Esophagus muscularis mucosa (tissue), 3 donors: ENCODE data around the gene ZNF816.

Experiments used
- POLR2A ChIP-seq: fragments of 450-650 bp; IDR thresholded peaks from one replicate; pipeline ENCODE4 v1.6.1; 2017; ENCODE audit warnings: antibody characterized with exemption, moderate library complexity, mild to moderate bottlenecking, low read depth
- POLR2AphosphoS5 ChIP-seq, 2 donors: sonication (generic); formaldehyde crosslinking; IDR thresholded peaks; one replicate each; pipeline ENCODE4 v1.6.1; 2017; ENCODE audit warnings: antibody characterized with exemption in 2 of 2
- TF ChIP-seq, protein P1 (sequence below), 3 experiments: fragments of 200-600 bp in 2 of 3; fragments of 450-650 bp in 1 of 3; sonication (generic) in 2 of 3; IDR thresholded peaks; one replicate each; pipeline ENCODE4 v1.5.1; 2017 to 2019; ENCODE audit warnings: antibody characterized with exemption in 3 of 3, mild to moderate bottlenecking in 2 of 3, moderate library complexity in 1 of 3

DNA sequence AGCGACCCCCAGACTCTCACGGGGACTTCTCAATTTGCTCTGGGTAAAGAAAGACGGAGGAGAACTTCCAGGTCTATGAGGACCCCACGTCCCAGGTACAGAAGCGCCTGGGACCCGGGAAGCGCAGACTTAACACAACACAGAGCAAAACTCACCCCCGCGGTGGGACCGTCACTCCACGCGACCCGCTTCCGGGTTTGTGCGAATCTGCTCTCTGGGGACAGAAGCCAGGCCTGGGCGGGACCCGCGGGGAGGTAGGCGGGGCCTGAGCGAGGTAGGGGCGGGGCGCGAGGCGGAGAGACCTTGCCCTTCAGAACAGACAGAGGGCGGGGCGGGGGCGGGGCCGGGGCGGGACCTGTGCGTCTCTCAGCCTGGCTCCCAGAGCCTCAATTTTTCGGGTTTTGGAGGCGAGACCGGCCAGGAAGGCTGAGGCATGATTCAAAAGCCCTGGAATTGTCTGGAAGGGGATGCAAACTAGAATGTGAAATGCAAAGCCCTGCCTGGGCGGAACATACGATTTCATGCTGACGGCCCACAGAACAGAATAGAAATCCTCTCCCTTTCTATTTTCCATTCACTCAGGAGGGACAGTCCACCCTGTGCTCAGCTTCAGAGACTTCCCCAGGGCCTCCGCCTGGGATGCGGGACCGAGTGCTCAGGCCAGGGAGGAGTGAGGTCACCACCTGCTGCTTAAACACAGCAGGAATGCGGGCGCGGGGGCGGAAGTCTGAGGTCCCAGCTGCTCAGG, 20.1 kb downstream of the ZNF816 start:
- TF ChIP-seq, protein P1, sequence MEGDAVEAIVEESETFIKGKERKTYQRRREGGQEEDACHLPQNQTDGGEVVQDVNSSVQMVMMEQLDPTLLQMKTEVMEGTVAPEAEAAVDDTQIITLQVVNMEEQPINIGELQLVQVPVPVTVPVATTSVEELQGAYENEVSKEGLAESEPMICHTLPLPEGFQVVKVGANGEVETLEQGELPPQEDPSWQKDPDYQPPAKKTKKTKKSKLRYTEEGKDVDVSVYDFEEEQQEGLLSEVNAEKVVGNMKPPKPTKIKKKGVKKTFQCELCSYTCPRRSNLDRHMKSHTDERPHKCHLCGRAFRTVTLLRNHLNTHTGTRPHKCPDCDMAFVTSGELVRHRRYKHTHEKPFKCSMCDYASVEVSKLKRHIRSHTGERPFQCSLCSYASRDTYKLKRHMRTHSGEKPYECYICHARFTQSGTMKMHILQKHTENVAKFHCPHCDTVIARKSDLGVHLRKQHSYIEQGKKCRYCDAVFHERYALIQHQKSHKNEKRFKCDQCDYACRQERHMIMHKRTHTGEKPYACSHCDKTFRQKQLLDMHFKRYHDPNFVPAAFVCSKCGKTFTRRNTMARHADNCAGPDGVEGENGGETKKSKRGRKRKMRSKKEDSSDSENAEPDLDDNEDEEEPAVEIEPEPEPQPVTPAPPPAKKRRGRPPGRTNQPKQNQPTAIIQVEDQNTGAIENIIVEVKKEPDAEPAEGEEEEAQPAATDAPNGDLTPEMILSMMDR (IDR thresholded peaks at IDR 0.05), result no peak
- peak; percentile 76 to 95 for TF ChIP-seq POLR2AphosphoS5 (IDR thresholded peaks at IDR 0.05)
- TF ChIP-seq POLR2A, result peak; percentile 50
